Hepatocyte (in vitro differentiated cells): Measurements from ENCODE around the gene DPP10. TPM values are rescaled to one million over a fixed set of nuclear protein-coding genes. Genes with fewer than 3 reads are reported as not detected.

Source experiments
- DNase-seq: peaks from one replicate; pipeline ENCODE4 v3.0.0-alpha.2; 2016; ENCODE audit warnings: low spot score
- H2AFZ ChIP-seq: fragments of 200-600 bp; sonication (generic); 2 replicates; pipeline ENCODE4 v1.6.0; 2016; ENCODE audit warnings: antibody characterized with exemption, mild to moderate bottlenecking
- H3K27ac ChIP-seq: fragments of 200-600 bp; sonication (generic); 2 replicates; pipeline ENCODE4 v1.5.1; 2016; ENCODE audit warnings: mild to moderate bottlenecking
- H3K27me3 ChIP-seq: fragments of 200-600 bp; sonication (generic); 2 replicates; pipeline ENCODE4 v1.6.1; 2016
- H3K36me3 ChIP-seq: fragments of 200-600 bp; sonication (generic); replicated peaks from 2 replicates; pipeline ENCODE4 v1.5.1; 2016; ENCODE audit warnings: low read depth; ENCODE audit not compliant: insufficient read depth
- H3K4me1 ChIP-seq: fragments of 200-600 bp; sonication (generic); 2 replicates; pipeline ENCODE4 v1.5.1; 2016; ENCODE audit warnings: mild to moderate bottlenecking, moderate library complexity; ENCODE audit not compliant: insufficient read depth
- H3K4me2 ChIP-seq: fragments of 200-600 bp; sonication (generic); 2 replicates; pipeline ENCODE4 v1.6.0; 2016
- H3K4me3 ChIP-seq: fragments of 200-600 bp; sonication (generic); 2 replicates; pipeline ENCODE4 v1.5.1; 2016; ENCODE audit warnings: mild to moderate bottlenecking
- H3K79me2 ChIP-seq: fragments of 200-600 bp; sonication (generic); 2 replicates; pipeline ENCODE4 v1.6.0; 2017; ENCODE audit warnings: mild to moderate bottlenecking
- H3K9me2 ChIP-seq: fragments of 200-600 bp; sonication (generic); replicated peaks from 2 replicates; pipeline ENCODE4 v1.6.0; 2017; ENCODE audit warnings: mild to moderate bottlenecking; ENCODE audit not compliant: insufficient read depth
- H3K9me3 ChIP-seq: fragments of 200-600 bp; sonication (generic); 2 replicates; pipeline ENCODE4 v1.5.1; 2016; ENCODE audit warnings: low read depth, mild to moderate bottlenecking
- H4K20me1 ChIP-seq: fragments of 200-600 bp; sonication (generic); 2 replicates; pipeline ENCODE4 v1.6.0; 2016; ENCODE audit warnings: mild to moderate bottlenecking; ENCODE audit not compliant: insufficient read depth, poor library complexity, severe bottlenecking
- CTCF ChIP-seq: fragments of 200-600 bp; sonication (generic); IDR thresholded peaks from 2 replicates; pipeline ENCODE4 v1.5.1; 2016; ENCODE audit warnings: antibody characterized with exemption, mild to moderate bottlenecking; ENCODE audit not compliant: poor library complexity
- EZH2 ChIP-seq: fragments of 200-600 bp; sonication (generic); IDR thresholded peaks from 2 replicates; pipeline ENCODE4 v1.6.1; 2016; ENCODE audit warnings: antibody characterized with exemption, mild to moderate bottlenecking, borderline replicate concordance
- EZH2phosphoT487 ChIP-seq: fragments of 200-600 bp; sonication (generic); IDR thresholded peaks from one replicate; pipeline ENCODE4 v1.6.1; 2018; ENCODE audit warnings: antibody characterized with exemption, mild to moderate bottlenecking, low read depth, moderate library complexity; ENCODE audit not compliant: unreplicated experiment, severe bottlenecking
- WGBS: methylation state at CpG from one replicate; pipeline ENCODE4 v1.1.6; 2016; ENCODE audit warnings: low lambda C conversion rate; ENCODE audit errors: missing lambda C conversion rate; 5-methylcytosine and 5-hydroxymethylcytosine counted together
- polyA plus RNA-seq: library from polyadenylated mRNA; unstranded; fragments of >200 nt; fragmentation: Nextera tagmentation; extraction: Ambion mirVana; gene quantifications from 2 replicates; pipeline ENCODE4 v1.2.1, GENCODE V29; 2016
- total RNA-seq: library from RNA; depleted of rRNA; stranded (reverse); fragments of >200 nt; gene quantifications from 2 replicates; pipeline ENCODE4 v1.2.3, GENCODE V29; 2014

The DPP10 gene
- total and polyA plus RNA-seq, 2 experiments from 2014 or later = 5.0 to 15.7 TPM

GRCh38 chr2:115248066-115248465, 805.6 kb downstream of the DPP10 start:
- Histone ChIP-seq H3K79me2 (no peaks in the 10 kb centered on the region), H3K4me3 (no peak overlapping the region), H3K4me1 (no peaks in the 10 kb centered on the region), H3K27ac (no peak overlapping the region), H3K4me2 (no peak overlapping the region), H3K9me2 (no peaks in the 10 kb centered on the region), H3K27me3 (no peaks in the 10 kb centered on the region), H4K20me1 (no peaks in the 10 kb centered on the region), H2AFZ (no peak overlapping the region), H3K9me3 (no peaks in the 10 kb centered on the region), H3K36me3 (no peaks in the 10 kb centered on the region)
- WGBS = 76% methylated on average over 1 of the region's 1 CpG
- TF ChIP-seq EZH2phosphoT487 = no peak
- no peak for TF ChIP-seq CTCF
- TF ChIP-seq EZH2 = no peak
- DNase-seq = no peak

- Histone ChIP-seq H3K4me2 (no peak overlapping the region), H3K9me2 (no peaks in the 10 kb centered on the region), H3K36me3 (no peaks in the 10 kb centered on the region), H2AFZ (no peak overlapping the region), H3K9me3 (no peaks in the 10 kb centered on the region), H4K20me1 (no peaks in the 10 kb centered on the region), H3K4me1 (no peaks in the 10 kb centered on the region), H3K27ac (no peak overlapping the region), H3K4me3 (no peak overlapping the region), H3K79me2 (no peaks in the 10 kb centered on the region), H3K27me3 (no peaks in the 10 kb centered on the region)
- no peak for DNase-seq
- 94% methylated on average over 1 of the region's 1 CpG for WGBS
- TF ChIP-seq CTCF = no peak
- TF ChIP-seq EZH2 = no peak
- TF ChIP-seq EZH2phosphoT487 = no peak
Observed at GRCh38 chr2:115277366-115277765, 834.9 kb downstream of the DPP10 start.

- H3K27ac ChIP-seq = no peak overlapping the region
- TF ChIP-seq CTCF (no peak), EZH2phosphoT487 (no peak), EZH2 (no peak)
- H2AFZ ChIP-seq = no peak overlapping the region
- H3K9me3 ChIP-seq = no peaks in the 10 kb centered on the region
- WGBS = 55% methylated on average over 3 of the region's 3 CpGs
- no peaks in the 10 kb centered on the region for H3K9me2 ChIP-seq
- DNase-seq = no peak
- no peaks in the 10 kb centered on the region for H4K20me1 ChIP-seq
- no peak overlapping the region for H3K4me2 ChIP-seq
- H3K4me1 ChIP-seq = no peaks in the 10 kb centered on the region
- H3K27me3 ChIP-seq = no peaks in the 10 kb centered on the region
- H3K36me3 ChIP-seq = no peaks in the 10 kb centered on the region
- no peak overlapping the region for H3K4me3 ChIP-seq
- no peaks in the 10 kb centered on the region for H3K79me2 ChIP-seq
Observed at GRCh38 chr2:115285416-115285815, 843.0 kb downstream of the DPP10 start.

- Histone ChIP-seq H3K79me2 (no peaks in the 10 kb centered on the region), H4K20me1 (no peaks in the 10 kb centered on the region), H3K36me3 (no peaks in the 10 kb centered on the region), H3K27me3 (no peaks in the 10 kb centered on the region), H3K4me2 (no peak overlapping the region), H3K27ac (no peak overlapping the region), H2AFZ (no peak overlapping the region), H3K9me2 (no peaks in the 10 kb centered on the region), H3K4me1 (no peaks in the 10 kb centered on the region), H3K4me3 (no peak overlapping the region), H3K9me3 (no peaks in the 10 kb centered on the region)
- TF ChIP-seq EZH2phosphoT487 (no peak), CTCF (no peak), EZH2 (no peak)
- DNase-seq = no peak
- WGBS = 92% methylated on average over 1 of the region's 1 CpG
Observed at GRCh38 chr2:115290478-115290877, 848.0 kb downstream of the DPP10 start.
